IMR-90 (cell line): ENCODE data around the gene MICAL2. TPM values are rescaled to one million over a fixed set of nuclear protein-coding genes. Genes with fewer than 3 reads are reported as not detected.
A peak's percentile ranks its signal among the peaks of the same experiment; 100 is the strongest.

ENCODE experiments used
- ATAC-seq: fragments of 200-7000 bp; cut with Tn5 transposase; 2 replicates; pipeline ENCODE4 v1.9.1; 2020; ENCODE audit warnings: low read depth, mild to moderate bottlenecking, moderate library complexity
- BruUV-seq: library from RNA; stranded (reverse); fragments of 400-500 nt; replicated peaks from 2 replicates; lab custom pipeline; 2021; lab: Mats Ljungman, UMichigan
- CTCF ChIA-PET: fragments of 300-600 bp; formaldehyde crosslinking; extraction: SDS; loops from one replicate; lab custom pipeline; 2021; ENCODE audit warnings: antibody characterized with exemption; lab: Yijun Ruan, JAX
- POLR2A ChIA-PET: fragments of 300-600 bp; sonication (Branson Sonifier 250); formaldehyde crosslinking; loops from one replicate; lab custom pipeline; 2022; ENCODE audit warnings: antibody characterized with exemption; ENCODE audit not compliant: unreplicated experiment; lab: Charles Lee
- DNase-seq: peaks from one replicate; pipeline ENCODE4 v3.0.0; 2013
- H2AFZ ChIP-seq: replicated peaks from 2 replicates; pipeline ENCODE3; 2013; ENCODE audit warnings: low read length, mild to moderate bottlenecking; ENCODE audit not compliant: poor library complexity
- H2AK5ac ChIP-seq: 2 replicates; pipeline ENCODE4 v1.6.1; 2013; ENCODE audit warnings: low read depth, low read length, inconsistent platforms
- H2AK9ac ChIP-seq: replicated peaks from 2 replicates; pipeline ENCODE3; 2013; ENCODE audit warnings: mild to moderate bottlenecking, low read depth, low read length, moderate library complexity; ENCODE audit not compliant: poor library complexity
- H2BK120ac ChIP-seq: 2 replicates; pipeline ENCODE4 v1.6.1; 2013; ENCODE audit warnings: low read depth, low read length, inconsistent platforms
- H2BK15ac ChIP-seq: 3 replicates; pipeline ENCODE4 v1.6.1; 2013; ENCODE audit warnings: low read depth, low read length, inconsistent platforms
- H2BK20ac ChIP-seq: 2 replicates; pipeline ENCODE4 v1.6.1; 2013; ENCODE audit warnings: low read depth, mild to moderate bottlenecking, inconsistent platforms, low read length, moderate library complexity
- H2BK5ac ChIP-seq: 2 replicates; pipeline ENCODE4 v1.6.1; 2013; ENCODE audit warnings: mild to moderate bottlenecking, low read depth, low read length, inconsistent platforms; ENCODE audit not compliant: poor library complexity, severe bottlenecking
- H3K14ac ChIP-seq: replicated peaks from 2 replicates; pipeline ENCODE4 v1.6.1; 2013; ENCODE audit warnings: low read depth, low read length, inconsistent platforms
- H3K18ac ChIP-seq: 2 replicates; pipeline ENCODE4 v1.6.1; 2013; ENCODE audit warnings: low read depth, low read length, control low read depth
- H3K23ac ChIP-seq: 2 replicates; pipeline ENCODE4 v1.6.1; 2013; ENCODE audit warnings: low read depth, low read length, inconsistent platforms
- H3K27ac ChIP-seq: 2 replicates; pipeline ENCODE4 v1.5.1; 2013; ENCODE audit warnings: mild to moderate bottlenecking, control low read depth, low read length; ENCODE audit not compliant: insufficient read depth
- H3K27me3 ChIP-seq: 2 replicates; pipeline ENCODE4 v1.6.1; 2013; ENCODE audit warnings: low read length; ENCODE audit not compliant: control insufficient read depth, insufficient read depth
- H3K36me3 ChIP-seq: 2 replicates; pipeline ENCODE4 v1.6.1; 2013; ENCODE audit warnings: low read length, mixed read lengths; ENCODE audit not compliant: control insufficient read depth, insufficient read depth
- H3K4ac ChIP-seq: 2 replicates; pipeline ENCODE4 v1.6.1; 2013; ENCODE audit warnings: low read depth, low read length, inconsistent platforms
- H3K4me1 ChIP-seq: 2 replicates; pipeline ENCODE4 v1.6.1; 2013; ENCODE audit warnings: low read length, mixed read lengths; ENCODE audit not compliant: control insufficient read depth, insufficient read depth
- H3K4me2 ChIP-seq: 2 replicates; pipeline ENCODE4 v1.6.1; 2013; ENCODE audit warnings: low read depth, mild to moderate bottlenecking, control low read depth, low read length, moderate library complexity
- H3K4me3 ChIP-seq: 2 replicates; pipeline ENCODE4 v1.5.1; 2013; ENCODE audit warnings: low read depth, mild to moderate bottlenecking, control low read depth, low read length, moderate library complexity; ENCODE audit not compliant: insufficient read depth
- H3K56ac ChIP-seq: 2 replicates; pipeline ENCODE4 v1.6.1; 2013; ENCODE audit warnings: low read length, inconsistent platforms; ENCODE audit not compliant: insufficient read depth; ENCODE audit errors: extremely low read depth
- H3K79me1 ChIP-seq, 2 experiments: 2 replicates each; pipeline ENCODE4 v1.6.1; 2013; ENCODE audit warnings: low read length in 2 of 2, inconsistent platforms in 1 of 2, low read depth in 1 of 2
- H3K9ac ChIP-seq: 2 replicates; pipeline ENCODE4 v1.6.1; 2013; ENCODE audit warnings: low read depth, low read length, control low read depth
- H3K9me1 ChIP-seq: 2 replicates; pipeline ENCODE4 v1.6.1; 2013; ENCODE audit warnings: low read length, inconsistent platforms; ENCODE audit not compliant: insufficient read depth
- H3K9me3 ChIP-seq: 2 replicates; pipeline ENCODE4 v1.6.1; 2013; ENCODE audit warnings: low read length; ENCODE audit not compliant: control insufficient read depth, insufficient read depth
- H4K20me1 ChIP-seq: 2 replicates; pipeline ENCODE4 v1.6.1; 2013; ENCODE audit warnings: low read length, inconsistent platforms; ENCODE audit not compliant: insufficient read depth
- H4K5ac ChIP-seq: 2 replicates; pipeline ENCODE4 v1.6.1; 2013; ENCODE audit warnings: mild to moderate bottlenecking, low read depth, low read length, control low read depth
- H4K8ac ChIP-seq, 2 experiments: 2 replicates each; pipeline ENCODE4 v1.6.1; 2013; ENCODE audit warnings: low read depth in 2 of 2, low read length in 2 of 2, control low read depth in 1 of 2, inconsistent platforms in 1 of 2
- H4K91ac ChIP-seq: 2 replicates; pipeline ENCODE4 v1.6.1; 2013; ENCODE audit warnings: low read depth, low read length, inconsistent platforms; ENCODE audit not compliant: insufficient read depth
- BHLHE40 ChIP-seq: fragments of 150-350 bp; IDR thresholded peaks from 2 replicates; pipeline ENCODE4 v1.6.1; 2016; ENCODE audit warnings: mild to moderate bottlenecking, low read depth, low read length
- CEBPB ChIP-seq: IDR thresholded peaks from 2 replicates; pipeline ENCODE4 v1.6.1; 2012; ENCODE audit warnings: low read depth, low read length, improper control_type of control experiment
- CTCF ChIP-seq: conservative IDR thresholded peaks from 2 replicates; pipeline ENCODE4 v1.5.1; 2012; ENCODE audit warnings: mild to moderate bottlenecking, low read depth, low read length, improper control_type of control experiment
- ELK1 ChIP-seq: fragments of 150-350 bp; IDR thresholded peaks from 2 replicates; pipeline ENCODE4 v1.6.1; 2016; ENCODE audit warnings: low read depth, mild to moderate bottlenecking, low read length, moderate library complexity, borderline replicate concordance
- FOS ChIP-seq: fragments of 150-350 bp; IDR thresholded peaks from 2 replicates; pipeline ENCODE4 v1.6.1; 2016; ENCODE audit warnings: low read depth, low read length
- RCOR1 ChIP-seq: IDR thresholded peaks from 2 replicates; pipeline ENCODE4 v1.6.1; 2012; ENCODE audit warnings: mild to moderate bottlenecking, low read length, improper control_type of control experiment; ENCODE audit not compliant: insufficient replicate concordance
- RFX5 ChIP-seq: IDR thresholded peaks from 2 replicates; pipeline ENCODE4 v1.8.0; 2012; ENCODE audit warnings: low read depth, mild to moderate bottlenecking, low read length, moderate library complexity
- USF2 ChIP-seq: fragments of 150-350 bp; IDR thresholded peaks from 2 replicates; pipeline ENCODE4 v1.6.1; 2017; ENCODE audit warnings: mild to moderate bottlenecking, antibody characterized with exemption, low read length, low read depth
- WGBS, 2 experiments: methylation state at CpG; one replicate each; pipeline versions ENCODE4 v1.1.5 to v1.1.7; 2013; ENCODE audit warnings: missing lambda C conversion rate in 2 of 2; ENCODE audit not compliant: insufficient read length in 1 of 2; ENCODE audit errors: extremely low coverage in 2 of 2; 5-methylcytosine and 5-hydroxymethylcytosine counted together
- dilution Hi-C: fragments of 300-500 bp; cut with HindIII; formaldehyde crosslinking; loops from one replicate; pipeline ENCODE4 v1.14.3; 2018; ENCODE audit warnings: low sequenced_read_pairs; ENCODE audit not compliant: unreplicated experiment
- in situ Hi-C: fragments of 300-500 bp; cut with MboI; formaldehyde crosslinking; loops from 3 replicates; pipeline ENCODE4 v1.14.3; 2019; ENCODE audit warnings: low sequenced_read_pairs, inconsistent platforms, mixed read lengths
- intact Hi-C: fragments of 100-400 bp; cut with micrococcal nuclease; formaldehyde crosslinking; loops from 2 replicates; pipeline ENCODE4 v1.10.0; 2022
- polyA plus RNA-seq, 3 experiments: library from polyadenylated mRNA; depleted of rRNA; stranded (reverse); fragments of >200 nt; gene quantifications; 2 replicates each; pipeline ENCODE4 v1.2.3, GENCODE V29; 2012; ENCODE audit warnings: low replicate concordance in 1 of 3
- total RNA-seq: library from RNA; depleted of rRNA; stranded (reverse); fragments of >200 nt; gene quantifications from 2 replicates; pipeline ENCODE4 v1.2.3, GENCODE V29; 2012

MICAL2 gene
- total and polyA plus RNA-seq, 2 of the 4 experiments (the other 2 are of a cell fraction): 170 to 336 TPM

GRCh38 chr11:12137005-12137690, 26.8 kb downstream of the MICAL2 start:
- peak overlapping the region; percentile 41; the same call in 1 of the 2 replicates for H4K5ac ChIP-seq
- H3K14ac ChIP-seq: peak overlapping the region; percentile 76
- WGBS, 2 experiments: 88% methylated on average over 5 of the region's 12 CpGs; no CpG with 5 or more reads in 1 of the 2 experiments
- no peak overlapping the region for H2BK20ac ChIP-seq
- no peak for TF ChIP-seq RCOR1
- no peak for TF ChIP-seq ELK1
- TF ChIP-seq CEBPB: no peak
- TF ChIP-seq USF2: no peak
- no peak for TF ChIP-seq BHLHE40
- TF ChIP-seq RFX5: no peak
- TF ChIP-seq FOS: no peak
- no peak for TF ChIP-seq CTCF
- no peak overlapping the region for H3K9ac ChIP-seq
- no peak overlapping the region for H3K18ac ChIP-seq
- H3K79me1 ChIP-seq: peaks cover 25 to 94% of the 10 kb centered on the region in 2 experiments
- ChIA-PET CTCF (no interaction called here), POLR2A (no interaction called here)
- peak overlapping the region; percentile 57 for H3K27ac ChIP-seq
- H2BK15ac ChIP-seq: no peak overlapping the region; the same call in 2 of the 3 replicates
- dilution Hi-C loops (no loop called here), in situ Hi-C loops (no loop called here), intact Hi-C loops (no loop called here)
- no TSS peak for BruUV-seq
- H3K4me1 ChIP-seq: peaks cover 48% of the 10 kb centered on the region
- peak overlapping the region; percentile 14 for H2AK9ac ChIP-seq
- no peaks in the 10 kb centered on the region for H3K9me3 ChIP-seq
- peak overlapping the region in 1 of 2 experiments; percentile 49; a peak in 1 of 4 replicates for H4K8ac ChIP-seq
- ATAC-seq (no peak), DNase-seq (no peak)
- peak overlapping the region; percentile 67; the same call in 1 of the 2 replicates for H3K23ac ChIP-seq
- H3K4me2 ChIP-seq: no peak overlapping the region
- H2BK120ac ChIP-seq: peak overlapping the region; percentile 46
- peaks cover 76% of the 10 kb centered on the region for H4K20me1 ChIP-seq
- H4K91ac ChIP-seq: peak overlapping the region; percentile 10; the same call in 1 of the 2 replicates
- peak overlapping the region; percentile 87 for H2AK5ac ChIP-seq
- H3K9me1 ChIP-seq: peaks cover 68% of the 10 kb centered on the region
- peak overlapping the region; percentile 57 for H2BK5ac ChIP-seq
- no peak overlapping the region for H3K4me3 ChIP-seq
- peak overlapping the region; percentile 73 for H3K4ac ChIP-seq
- peaks cover 4% of the 10 kb centered on the region for H3K36me3 ChIP-seq
- no peak overlapping the region for H2AFZ ChIP-seq
- H3K56ac ChIP-seq: no peak overlapping the region
- no peaks in the 10 kb centered on the region for H3K27me3 ChIP-seq
